Measurements from ENCODE around the gene FGD5.

DNA sequence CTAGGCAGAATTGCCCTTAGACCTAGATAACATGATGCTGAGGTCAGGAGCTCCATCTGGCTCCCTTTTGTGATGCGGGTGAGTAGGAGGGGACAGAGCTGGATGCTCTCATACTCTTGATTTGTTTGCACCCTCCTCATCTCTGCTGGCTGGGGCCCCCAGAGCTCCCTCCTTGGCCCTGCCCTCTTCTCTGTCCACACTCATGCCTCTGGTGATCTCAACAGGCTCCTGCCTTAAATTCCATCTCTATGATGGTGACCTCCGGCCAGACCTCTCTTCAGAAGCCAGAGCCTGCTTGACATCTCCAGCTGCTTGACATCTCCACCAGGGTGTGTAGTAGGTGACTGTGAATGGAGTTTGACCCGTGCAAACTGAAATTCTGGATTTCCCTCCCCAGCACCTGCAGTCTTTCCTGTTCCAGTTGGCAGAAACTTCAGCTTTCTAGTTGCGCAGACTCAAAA is 4.3 kb upstream of the FGD5 start:
- TF ChIP-seq, protein P1, sequence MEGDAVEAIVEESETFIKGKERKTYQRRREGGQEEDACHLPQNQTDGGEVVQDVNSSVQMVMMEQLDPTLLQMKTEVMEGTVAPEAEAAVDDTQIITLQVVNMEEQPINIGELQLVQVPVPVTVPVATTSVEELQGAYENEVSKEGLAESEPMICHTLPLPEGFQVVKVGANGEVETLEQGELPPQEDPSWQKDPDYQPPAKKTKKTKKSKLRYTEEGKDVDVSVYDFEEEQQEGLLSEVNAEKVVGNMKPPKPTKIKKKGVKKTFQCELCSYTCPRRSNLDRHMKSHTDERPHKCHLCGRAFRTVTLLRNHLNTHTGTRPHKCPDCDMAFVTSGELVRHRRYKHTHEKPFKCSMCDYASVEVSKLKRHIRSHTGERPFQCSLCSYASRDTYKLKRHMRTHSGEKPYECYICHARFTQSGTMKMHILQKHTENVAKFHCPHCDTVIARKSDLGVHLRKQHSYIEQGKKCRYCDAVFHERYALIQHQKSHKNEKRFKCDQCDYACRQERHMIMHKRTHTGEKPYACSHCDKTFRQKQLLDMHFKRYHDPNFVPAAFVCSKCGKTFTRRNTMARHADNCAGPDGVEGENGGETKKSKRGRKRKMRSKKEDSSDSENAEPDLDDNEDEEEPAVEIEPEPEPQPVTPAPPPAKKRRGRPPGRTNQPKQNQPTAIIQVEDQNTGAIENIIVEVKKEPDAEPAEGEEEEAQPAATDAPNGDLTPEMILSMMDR (IDR thresholded peaks at IDR 0.05): no peak
- no peak for TF ChIP-seq EZH2 (IDR thresholded peaks at IDR 0.05; ENCODE audit: borderline replicate concordance, insufficient read depth, low read depth, low read length, poor library complexity, severe bottlenecking)
